ENCODE measurements around the gene PHF19. TPM values are rescaled to one million over a fixed set of nuclear protein-coding genes. Genes with fewer than 3 reads are reported as not detected.

The PHF19 gene
- total RNA-seq, 6 experiments from 2014 or later = 2.2 to 8.0 (median 5.2) TPM

GRCh38 chr9:120910643-120911042 lies 33.7 kb upstream of the PHF19 start:
- H3K27ac ChIP-seq = no peak overlapping the region
- TF ChIP-seq, protein P1, sequence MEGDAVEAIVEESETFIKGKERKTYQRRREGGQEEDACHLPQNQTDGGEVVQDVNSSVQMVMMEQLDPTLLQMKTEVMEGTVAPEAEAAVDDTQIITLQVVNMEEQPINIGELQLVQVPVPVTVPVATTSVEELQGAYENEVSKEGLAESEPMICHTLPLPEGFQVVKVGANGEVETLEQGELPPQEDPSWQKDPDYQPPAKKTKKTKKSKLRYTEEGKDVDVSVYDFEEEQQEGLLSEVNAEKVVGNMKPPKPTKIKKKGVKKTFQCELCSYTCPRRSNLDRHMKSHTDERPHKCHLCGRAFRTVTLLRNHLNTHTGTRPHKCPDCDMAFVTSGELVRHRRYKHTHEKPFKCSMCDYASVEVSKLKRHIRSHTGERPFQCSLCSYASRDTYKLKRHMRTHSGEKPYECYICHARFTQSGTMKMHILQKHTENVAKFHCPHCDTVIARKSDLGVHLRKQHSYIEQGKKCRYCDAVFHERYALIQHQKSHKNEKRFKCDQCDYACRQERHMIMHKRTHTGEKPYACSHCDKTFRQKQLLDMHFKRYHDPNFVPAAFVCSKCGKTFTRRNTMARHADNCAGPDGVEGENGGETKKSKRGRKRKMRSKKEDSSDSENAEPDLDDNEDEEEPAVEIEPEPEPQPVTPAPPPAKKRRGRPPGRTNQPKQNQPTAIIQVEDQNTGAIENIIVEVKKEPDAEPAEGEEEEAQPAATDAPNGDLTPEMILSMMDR (IDR thresholded peaks at IDR 0.05) = no peak
- TF ChIP-seq POLR2A (IDR thresholded peaks at IDR 0.05) = no peak
- 89% methylated on average over 2 of the region's 3 CpGs for WGBS (ENCODE audit: insufficient coverage, low coverage, low lambda C conversion rate, missing lambda C conversion rate)
- no peaks in the 10 kb centered on the region for H3K36me3 ChIP-seq
- no peak overlapping the region for H3K4me3 ChIP-seq
- DNase-seq (no peak), ATAC-seq (no peak)
- H3K4me1 ChIP-seq = no peaks in the 10 kb centered on the region
- no peaks in the 10 kb centered on the region for H3K9me3 ChIP-seq
- H3K27me3 ChIP-seq = no peaks in the 10 kb centered on the region
- intact Hi-C loops (cut with DNase I) = no loop called here

GRCh38 chr9:120909904-120910303 lies 32.9 kb upstream of the PHF19 start:
- WGBS (ENCODE audit: insufficient coverage, low coverage, low lambda C conversion rate, missing lambda C conversion rate) = 77% methylated on average over 4 of the region's 5 CpGs
- TF ChIP-seq, protein P1 (IDR thresholded peaks at IDR 0.05) = no peak
- TF ChIP-seq POLR2A (IDR thresholded peaks at IDR 0.05) = no peak
- H3K27ac ChIP-seq = no peak overlapping the region
- peak in 1 of 4 donors; percentile 20 for ATAC-seq
- H3K4me3 ChIP-seq = no peak overlapping the region
- H3K4me1 ChIP-seq = no peaks in the 10 kb centered on the region
- intact Hi-C loops (cut with DNase I) = no loop called here
- no peaks in the 10 kb centered on the region for H3K36me3 ChIP-seq
- no peaks in the 10 kb centered on the region for H3K9me3 ChIP-seq
- DNase-seq = no peak
- H3K27me3 ChIP-seq = no peaks in the 10 kb centered on the region

GRCh38 chr9:120905315-120906164 lies 28.6 kb upstream of the PHF19 start:
- Histone ChIP-seq H3K4me1 (no peaks in the 10 kb centered on the region), H3K9me3 (no peaks in the 10 kb centered on the region), H3K36me3 (no peaks in the 10 kb centered on the region), H3K27ac (no peak overlapping the region), H3K27me3 (no peaks in the 10 kb centered on the region), H3K4me3 (no peak overlapping the region)
- intact Hi-C loops (cut with DNase I) = no loop called here
- DNase-seq (no peak), ATAC-seq (no peak)
- no peak for TF ChIP-seq POLR2A (IDR thresholded peaks at IDR 0.05)
- TF ChIP-seq, protein P1 (IDR thresholded peaks at IDR 0.05) = no peak
- 82% methylated on average over 3 of the region's 11 CpGs for WGBS (ENCODE audit: insufficient coverage, low coverage, low lambda C conversion rate, missing lambda C conversion rate)

DNA sequence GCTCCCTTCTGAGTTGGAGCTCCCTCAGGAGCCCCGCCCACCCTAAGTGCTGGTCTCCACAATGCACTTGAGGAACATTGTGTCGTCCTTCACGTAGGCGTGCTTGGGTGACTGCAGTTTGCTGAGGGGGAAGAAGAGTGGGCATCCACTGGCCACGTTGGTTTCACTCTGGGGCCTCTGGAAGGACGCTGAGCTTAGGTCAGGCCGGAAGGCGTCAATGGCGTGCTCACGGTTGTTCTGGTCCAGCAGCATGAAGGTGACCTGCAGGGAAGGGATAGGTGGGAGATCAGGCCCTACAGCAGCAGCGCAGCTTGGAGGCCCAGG lies 28.0 kb upstream of the PHF19 start:
- TF ChIP-seq POLR2A (IDR thresholded peaks at IDR 0.05) = no peak
- TF ChIP-seq, protein P1 (IDR thresholded peaks at IDR 0.05) = no peak
- Histone ChIP-seq H3K27ac (no peak overlapping the region), H3K4me3 (no peak overlapping the region), H3K36me3 (no peaks in the 10 kb centered on the region), H3K27me3 (no peaks in the 10 kb centered on the region), H3K4me1 (no peaks in the 10 kb centered on the region), H3K9me3 (no peaks in the 10 kb centered on the region)
- DNase-seq = no peak
- intact Hi-C loops (cut with DNase I) = no loop called here
- WGBS (ENCODE audit: insufficient coverage, low coverage, low lambda C conversion rate, missing lambda C conversion rate) = no CpG with 5 or more reads among the region's 11 CpGs
- ATAC-seq = no peak

Data from right lobe of liver (tissue), 6 donors.